Astrocyte (in vitro differentiated cells and primary cell): Measurements from ENCODE around the gene OSBPL6. TPM values are rescaled to one million over a fixed set of nuclear protein-coding genes. Genes with fewer than 3 reads are reported as not detected.

Experiments
- DNase-seq: peaks from one replicate; pipeline ENCODE4 v3.0.0-alpha.2; 2010; ENCODE audit warnings: low read depth
- FAIRE-seq: peaks from 2 replicates; lab custom pipeline; 2011; peaks lifted over from hg19 to GRCh38; lab: Jason Lieb, UNC
- H2AFZ ChIP-seq: 2 replicates; pipeline ENCODE4 v1.6.0; 2012; ENCODE audit warnings: low read depth, low read length, inconsistent platforms
- H3K27ac ChIP-seq: 2 replicates; pipeline ENCODE4 v1.5.1; 2011; ENCODE audit warnings: low read depth, low read length, inconsistent platforms
- H3K27me3 ChIP-seq: 2 replicates; pipeline ENCODE4 v1.6.0; 2011; ENCODE audit warnings: low read length, inconsistent platforms; ENCODE audit not compliant: insufficient read depth
- H3K36me3 ChIP-seq: 2 replicates; pipeline ENCODE4 v1.5.1; 2011; ENCODE audit warnings: low read length, inconsistent platforms; ENCODE audit not compliant: insufficient read depth
- H3K4me1 ChIP-seq: 2 replicates; pipeline ENCODE4 v1.5.1; 2011; ENCODE audit warnings: low read length, inconsistent platforms; ENCODE audit not compliant: insufficient read depth
- H3K4me2 ChIP-seq: 2 replicates; pipeline ENCODE4 v1.6.0; 2012; ENCODE audit warnings: low read length, inconsistent platforms
- H3K4me3 ChIP-seq: 2 replicates; pipeline ENCODE4 v1.5.1; 2011; ENCODE audit warnings: low read depth, mild to moderate bottlenecking, low read length, inconsistent platforms; ENCODE audit not compliant: insufficient read depth
- H3K79me2 ChIP-seq: 2 replicates; pipeline ENCODE4 v1.6.0; 2012; ENCODE audit warnings: mild to moderate bottlenecking, low read length, inconsistent platforms; ENCODE audit not compliant: insufficient read depth
- H3K9ac ChIP-seq: 2 replicates; pipeline ENCODE4 v1.6.0; 2012; ENCODE audit warnings: mild to moderate bottlenecking, low read length, inconsistent platforms
- H3K9me3 ChIP-seq: 2 replicates; pipeline ENCODE4 v1.5.1; 2012; ENCODE audit warnings: low read depth, mild to moderate bottlenecking, low read length, inconsistent platforms; ENCODE audit not compliant: insufficient read depth
- H4K20me1 ChIP-seq: 2 replicates; pipeline ENCODE4 v1.6.0; 2012; ENCODE audit warnings: low read length, inconsistent platforms; ENCODE audit not compliant: insufficient read depth
- H3K27ac Mint-ChIP-seq: one replicate; pipeline ENCODE4 v1.8.0; 2021; ENCODE audit warnings: mild to moderate bottlenecking, mixed read lengths; ENCODE audit not compliant: unreplicated experiment
- H3K27me3 Mint-ChIP-seq: one replicate; pipeline ENCODE4 v1.8.0; 2021; ENCODE audit warnings: low read depth, mixed read lengths; ENCODE audit not compliant: unreplicated experiment
- H3K36me3 Mint-ChIP-seq: one replicate; pipeline ENCODE4 v1.8.0; 2021; ENCODE audit warnings: low read depth, mixed read lengths; ENCODE audit not compliant: unreplicated experiment
- H3K4me1 Mint-ChIP-seq: one replicate; pipeline ENCODE4 v1.8.0; 2021; ENCODE audit warnings: low read depth, mixed read lengths; ENCODE audit not compliant: unreplicated experiment
- H3K4me3 Mint-ChIP-seq: one replicate; pipeline ENCODE4 v1.8.0; 2021; ENCODE audit warnings: mild to moderate bottlenecking, moderate library complexity, mixed read lengths; ENCODE audit not compliant: unreplicated experiment
- H3K9me3 Mint-ChIP-seq: one replicate; pipeline ENCODE4 v1.8.0; 2021; ENCODE audit warnings: mild to moderate bottlenecking, mixed read lengths; ENCODE audit not compliant: unreplicated experiment
- EZH2 ChIP-seq: IDR thresholded peaks from 2 replicates; pipeline ENCODE4 v1.6.1; 2012; ENCODE audit warnings: mild to moderate bottlenecking, low read length, inconsistent platforms; ENCODE audit not compliant: insufficient read depth
- total RNA-seq: library from RNA; stranded (reverse); gene quantifications from 2 replicates; pipeline ENCODE4 v1.2.1, GENCODE V29; 2021
- TF ChIP-seq, protein P1 (sequence below): IDR thresholded peaks from 2 replicates; pipeline ENCODE4 v1.5.1; 2011; ENCODE audit warnings: low read depth, mild to moderate bottlenecking, inconsistent platforms, low read length, moderate library complexity; ENCODE audit not compliant: insufficient read depth

The OSBPL6 gene
- total RNA-seq, 1 donor from 2014 or later = 13.4 TPM

DNA sequence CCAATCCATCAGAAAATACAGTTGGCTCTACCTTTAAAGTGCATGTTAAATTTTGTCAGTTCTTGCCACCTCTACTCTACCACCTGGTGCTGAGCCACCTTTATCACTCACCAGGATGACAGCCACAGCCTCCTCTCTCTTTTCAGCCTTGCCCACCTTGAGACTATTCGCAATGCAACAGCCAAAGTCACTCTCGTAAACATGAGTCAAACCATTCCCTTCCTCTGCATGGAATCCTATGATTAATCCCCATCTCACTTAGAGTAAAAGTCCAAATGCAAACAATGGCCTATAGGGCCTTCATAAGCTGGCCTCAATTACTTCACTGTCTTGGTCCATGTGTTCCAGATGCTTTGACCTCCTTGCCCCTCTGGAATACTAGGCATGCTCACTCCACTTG lies 5.8 kb upstream of the OSBPL6 start:
- no peak overlapping the region for H3K27ac ChIP-seq
- TF ChIP-seq, protein P1, sequence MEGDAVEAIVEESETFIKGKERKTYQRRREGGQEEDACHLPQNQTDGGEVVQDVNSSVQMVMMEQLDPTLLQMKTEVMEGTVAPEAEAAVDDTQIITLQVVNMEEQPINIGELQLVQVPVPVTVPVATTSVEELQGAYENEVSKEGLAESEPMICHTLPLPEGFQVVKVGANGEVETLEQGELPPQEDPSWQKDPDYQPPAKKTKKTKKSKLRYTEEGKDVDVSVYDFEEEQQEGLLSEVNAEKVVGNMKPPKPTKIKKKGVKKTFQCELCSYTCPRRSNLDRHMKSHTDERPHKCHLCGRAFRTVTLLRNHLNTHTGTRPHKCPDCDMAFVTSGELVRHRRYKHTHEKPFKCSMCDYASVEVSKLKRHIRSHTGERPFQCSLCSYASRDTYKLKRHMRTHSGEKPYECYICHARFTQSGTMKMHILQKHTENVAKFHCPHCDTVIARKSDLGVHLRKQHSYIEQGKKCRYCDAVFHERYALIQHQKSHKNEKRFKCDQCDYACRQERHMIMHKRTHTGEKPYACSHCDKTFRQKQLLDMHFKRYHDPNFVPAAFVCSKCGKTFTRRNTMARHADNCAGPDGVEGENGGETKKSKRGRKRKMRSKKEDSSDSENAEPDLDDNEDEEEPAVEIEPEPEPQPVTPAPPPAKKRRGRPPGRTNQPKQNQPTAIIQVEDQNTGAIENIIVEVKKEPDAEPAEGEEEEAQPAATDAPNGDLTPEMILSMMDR = no peak
- TF ChIP-seq EZH2 = no peak
- H3K4me2 ChIP-seq = no peak overlapping the region
- Mint-ChIP-seq H3K27ac (no peak overlapping the region), H3K36me3 (no peaks in the 10 kb centered on the region), H3K27me3 (peaks cover 4% of the 10 kb centered on the region), H3K4me3 (no peak overlapping the region), H3K4me1 (no peaks in the 10 kb centered on the region), H3K9me3 (peaks cover 6% of the 10 kb centered on the region)
- no peaks in the 10 kb centered on the region for H3K36me3 ChIP-seq
- no peak overlapping the region for H2AFZ ChIP-seq
- H3K9ac ChIP-seq = no peak overlapping the region
- no peaks in the 10 kb centered on the region for H3K79me2 ChIP-seq
- H4K20me1 ChIP-seq = no peaks in the 10 kb centered on the region
- no peaks in the 10 kb centered on the region for H3K27me3 ChIP-seq
- DNase-seq (no peak), FAIRE-seq (no peak)
- peaks cover 3% of the 10 kb centered on the region for H3K4me1 ChIP-seq
- no peaks in the 10 kb centered on the region for H3K9me3 ChIP-seq
- no peak overlapping the region for H3K4me3 ChIP-seq

GRCh38 chr2:178191004-178191508 lies 3.3 kb upstream of the OSBPL6 start:
- peaks cover 12% of the 10 kb centered on the region for H3K4me1 ChIP-seq
- no peak for DNase-seq
- no peak overlapping the region for H3K4me2 ChIP-seq
- H3K27ac Mint-ChIP-seq = no peak overlapping the region
- peaks cover 2% of the 10 kb centered on the region for H3K4me1 Mint-ChIP-seq
- H3K4me3 ChIP-seq = no peak overlapping the region
- H3K9ac ChIP-seq = no peak overlapping the region
- H3K79me2 ChIP-seq = peaks cover 4% of the 10 kb centered on the region
- no peak for FAIRE-seq
- no peaks in the 10 kb centered on the region for H3K9me3 Mint-ChIP-seq
- no peaks in the 10 kb centered on the region for H3K36me3 ChIP-seq
- H3K9me3 ChIP-seq = no peaks in the 10 kb centered on the region
- no peak overlapping the region for H3K27ac ChIP-seq
- H3K27me3 Mint-ChIP-seq = peaks cover 5% of the 10 kb centered on the region
- no peaks in the 10 kb centered on the region for H3K27me3 ChIP-seq
- H3K4me3 Mint-ChIP-seq = no peak overlapping the region
- H2AFZ ChIP-seq = no peak overlapping the region
- TF ChIP-seq, protein P1 = no peak
- TF ChIP-seq EZH2 = no peak
- no peaks in the 10 kb centered on the region for H3K36me3 Mint-ChIP-seq
- H4K20me1 ChIP-seq = no peaks in the 10 kb centered on the region

GRCh38 chr2:178191511-178191910 lies 2.8 kb upstream of the OSBPL6 start:
- no peaks in the 10 kb centered on the region for H3K36me3 ChIP-seq
- Mint-ChIP-seq H3K36me3 (no peaks in the 10 kb centered on the region), H3K4me1 (peaks cover 2% of the 10 kb centered on the region), H3K9me3 (no peaks in the 10 kb centered on the region), H3K27me3 (peaks cover 5% of the 10 kb centered on the region), H3K4me3 (no peak overlapping the region), H3K27ac (no peak overlapping the region)
- no peaks in the 10 kb centered on the region for H3K27me3 ChIP-seq
- no peak overlapping the region for H3K4me3 ChIP-seq
- no peak for FAIRE-seq
- no peaks in the 10 kb centered on the region for H3K9me3 ChIP-seq
- no peak for TF ChIP-seq EZH2
- TF ChIP-seq, protein P1 = no peak
- no peaks in the 10 kb centered on the region for H4K20me1 ChIP-seq
- no peak overlapping the region for H3K4me2 ChIP-seq
- no peak for DNase-seq
- no peak overlapping the region for H2AFZ ChIP-seq
- peaks cover 13% of the 10 kb centered on the region for H3K4me1 ChIP-seq
- H3K27ac ChIP-seq = no peak overlapping the region
- H3K9ac ChIP-seq = no peak overlapping the region
- peaks cover 9% of the 10 kb centered on the region for H3K79me2 ChIP-seq
